ENCODE data around the gene CST11. TPM values are rescaled to one million over a fixed set of nuclear protein-coding genes. Genes with fewer than 3 reads are reported as not detected.

CST11 gene
- total and polyA plus RNA-seq, 2 donors from 2014 or later, result not detected

DNA sequence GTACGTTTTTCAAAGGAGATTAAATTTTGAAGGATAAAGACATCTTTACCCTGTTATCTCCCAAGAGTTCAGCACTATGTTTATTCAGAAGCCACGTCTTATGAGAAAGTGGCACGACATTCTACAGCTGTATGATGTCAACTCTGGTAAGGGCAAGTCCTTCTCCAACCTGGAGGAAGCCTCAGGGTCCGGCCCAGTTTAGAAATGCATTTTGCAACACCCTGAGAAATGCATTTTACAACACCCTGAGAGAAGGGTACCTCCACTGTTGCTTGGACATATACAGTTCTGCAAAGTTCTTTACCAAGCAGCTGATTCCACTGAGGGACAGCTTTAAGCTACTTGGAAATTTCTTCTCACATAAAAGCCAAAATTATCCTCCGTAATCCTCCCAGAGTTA is 48.9 kb downstream of the CST11 start:
- Histone ChIP-seq H3K27ac (ENCODE audit: low read depth in 2 of 2, low read length in 2 of 2) (no peak overlapping the region), H3K9ac (ENCODE audit: low read length in 3 of 3) (no peak overlapping the region), H3K36me3 (ENCODE audit: control insufficient read depth in 2 of 3, insufficient read depth in 3 of 3, low read length in 3 of 3) (peaks cover 0 to 2% (median 0%) of the 10 kb centered on the region in 3 donors), H3K4me1 (ENCODE audit: control insufficient read depth in 2 of 3, insufficient read depth in 2 of 3, low read depth in 1 of 3, low read length in 3 of 3) (peaks cover 0 to 12% (median 5%) of the 10 kb centered on the region in 3 donors), H3K27me3 (ENCODE audit: control insufficient read depth, insufficient read depth, low read length) (no peaks in the 10 kb centered on the region), H3K4me3 (ENCODE audit: low read length in 3 of 3) (no peak overlapping the region), H3K9me3 (ENCODE audit: control insufficient read depth in 2 of 3, insufficient read depth in 1 of 3, low read length in 3 of 3) (no peaks in the 10 kb centered on the region)
- TF ChIP-seq, protein P1, sequence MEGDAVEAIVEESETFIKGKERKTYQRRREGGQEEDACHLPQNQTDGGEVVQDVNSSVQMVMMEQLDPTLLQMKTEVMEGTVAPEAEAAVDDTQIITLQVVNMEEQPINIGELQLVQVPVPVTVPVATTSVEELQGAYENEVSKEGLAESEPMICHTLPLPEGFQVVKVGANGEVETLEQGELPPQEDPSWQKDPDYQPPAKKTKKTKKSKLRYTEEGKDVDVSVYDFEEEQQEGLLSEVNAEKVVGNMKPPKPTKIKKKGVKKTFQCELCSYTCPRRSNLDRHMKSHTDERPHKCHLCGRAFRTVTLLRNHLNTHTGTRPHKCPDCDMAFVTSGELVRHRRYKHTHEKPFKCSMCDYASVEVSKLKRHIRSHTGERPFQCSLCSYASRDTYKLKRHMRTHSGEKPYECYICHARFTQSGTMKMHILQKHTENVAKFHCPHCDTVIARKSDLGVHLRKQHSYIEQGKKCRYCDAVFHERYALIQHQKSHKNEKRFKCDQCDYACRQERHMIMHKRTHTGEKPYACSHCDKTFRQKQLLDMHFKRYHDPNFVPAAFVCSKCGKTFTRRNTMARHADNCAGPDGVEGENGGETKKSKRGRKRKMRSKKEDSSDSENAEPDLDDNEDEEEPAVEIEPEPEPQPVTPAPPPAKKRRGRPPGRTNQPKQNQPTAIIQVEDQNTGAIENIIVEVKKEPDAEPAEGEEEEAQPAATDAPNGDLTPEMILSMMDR (IDR thresholded peaks at IDR 0.05; ENCODE audit: borderline replicate concordance, extremely low read depth, insufficient read depth), result no peak
- DNase-seq, result no peak
- no peak for FAIRE-seq
- intact Hi-C loops (cut with DNase I), result no loop called here

DNA sequence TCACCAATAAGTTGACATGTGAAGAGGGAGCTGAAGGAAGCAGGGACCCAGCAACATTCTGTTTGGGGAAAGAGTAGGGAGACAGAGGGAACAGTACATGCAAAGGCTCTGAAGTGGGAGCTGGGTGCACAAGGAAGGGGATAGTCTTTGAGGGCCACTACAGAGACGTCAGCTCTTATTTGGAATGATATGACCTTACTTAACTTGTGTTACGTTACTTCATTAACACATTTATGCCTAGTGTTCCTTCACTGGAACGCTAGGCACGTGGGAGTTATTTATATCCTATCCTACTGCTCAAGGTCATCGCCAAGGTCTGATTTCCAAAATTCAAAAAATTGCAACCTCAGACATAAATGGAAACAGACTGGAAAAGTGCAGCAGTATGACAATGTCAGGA is 51.6 kb downstream of the CST11 start:
- H3K9ac ChIP-seq (ENCODE audit: low read length in 3 of 3), result no peak overlapping the region
- H3K36me3 ChIP-seq (ENCODE audit: control insufficient read depth in 2 of 3, insufficient read depth in 3 of 3, low read length in 3 of 3), result peaks cover 0 to 2% (median 0%) of the 10 kb centered on the region in 3 donors
- H3K27me3 ChIP-seq (ENCODE audit: control insufficient read depth, insufficient read depth, low read length), result no peaks in the 10 kb centered on the region
- peaks cover 0 to 5% (median 1%) of the 10 kb centered on the region in 3 donors for H3K4me1 ChIP-seq (ENCODE audit: control insufficient read depth in 2 of 3, insufficient read depth in 2 of 3, low read depth in 1 of 3, low read length in 3 of 3)
- no peaks in the 10 kb centered on the region for H3K9me3 ChIP-seq (ENCODE audit: control insufficient read depth in 2 of 3, insufficient read depth in 1 of 3, low read length in 3 of 3)
- no peak for DNase-seq
- H3K27ac ChIP-seq (ENCODE audit: low read depth in 2 of 2, low read length in 2 of 2), result peak overlapping the region in 1 of 2 donors; percentile 14
- no peak overlapping the region for H3K4me3 ChIP-seq (ENCODE audit: low read length in 3 of 3)
- TF ChIP-seq, protein P1 (IDR thresholded peaks at IDR 0.05; ENCODE audit: borderline replicate concordance, extremely low read depth, insufficient read depth), result no peak
- FAIRE-seq, result no peak
- intact Hi-C loops (cut with DNase I), result no loop called here

Other genes starting within 250 kb of the CST11 start
- gene NXT1, start 102.1 kb downstream of the CST11 start, total RNA-seq, result 17.6 TPM
- 21.4 TPM for gene NXT1, start 102.1 kb downstream of the CST11 start, polyA plus RNA-seq (ENCODE audit: insufficient read depth, low read depth, low replicate concordance)
- 14.1 TPM for gene GZF1, start 90.7 kb downstream of the CST11 start, total RNA-seq
- 7.7 TPM for gene GZF1, start 90.7 kb downstream of the CST11 start, polyA plus RNA-seq (ENCODE audit: insufficient read depth, low read depth, low replicate concordance)
- gene NAPB, start 31.4 kb downstream of the CST11 start, total RNA-seq, result 9.6 TPM
- gene NAPB, start 31.4 kb downstream of the CST11 start, polyA plus RNA-seq (ENCODE audit: insufficient read depth, low read depth, low replicate concordance), result 5.3 TPM
- not detected for gene CSTL1, start 13.2 kb downstream of the CST11 start, total RNA-seq
- not detected for gene CSTL1, start 13.2 kb downstream of the CST11 start, polyA plus RNA-seq (ENCODE audit: insufficient read depth, low read depth, low replicate concordance)
- not detected for gene CST8, start 38.2 kb upstream of the CST11 start, total RNA-seq
- not detected for gene CST8, start 38.2 kb upstream of the CST11 start, polyA plus RNA-seq (ENCODE audit: insufficient read depth, low read depth, low replicate concordance)
- gene CST9L, start 115.6 kb upstream of the CST11 start, total RNA-seq, result not detected
- gene CST9L, start 115.6 kb upstream of the CST11 start, polyA plus RNA-seq (ENCODE audit: insufficient read depth, low read depth, low replicate concordance), result not detected
- gene CST9, start 153.0 kb upstream of the CST11 start, total RNA-seq, result not detected
- gene CST9, start 153.0 kb upstream of the CST11 start, polyA plus RNA-seq (ENCODE audit: insufficient read depth, low read depth, low replicate concordance), result not detected
- 852 TPM for gene CST3, start 185.1 kb upstream of the CST11 start, total RNA-seq
- 942 TPM for gene CST3, start 185.1 kb upstream of the CST11 start, polyA plus RNA-seq (ENCODE audit: insufficient read depth, low read depth, low replicate concordance)
- gene CST4, start 236.2 kb upstream of the CST11 start, total RNA-seq, result not detected
- not detected for gene CST4, start 236.2 kb upstream of the CST11 start, polyA plus RNA-seq (ENCODE audit: insufficient read depth, low read depth, low replicate concordance)